ENCODE data around the gene TNFRSF4.
"Not testable (repeated sequence)": the region's sequence is repeated elsewhere in the genome, so short reads cannot be mapped to it uniquely, and the experiment has no call there.

TNFRSF4 gene

DNA sequence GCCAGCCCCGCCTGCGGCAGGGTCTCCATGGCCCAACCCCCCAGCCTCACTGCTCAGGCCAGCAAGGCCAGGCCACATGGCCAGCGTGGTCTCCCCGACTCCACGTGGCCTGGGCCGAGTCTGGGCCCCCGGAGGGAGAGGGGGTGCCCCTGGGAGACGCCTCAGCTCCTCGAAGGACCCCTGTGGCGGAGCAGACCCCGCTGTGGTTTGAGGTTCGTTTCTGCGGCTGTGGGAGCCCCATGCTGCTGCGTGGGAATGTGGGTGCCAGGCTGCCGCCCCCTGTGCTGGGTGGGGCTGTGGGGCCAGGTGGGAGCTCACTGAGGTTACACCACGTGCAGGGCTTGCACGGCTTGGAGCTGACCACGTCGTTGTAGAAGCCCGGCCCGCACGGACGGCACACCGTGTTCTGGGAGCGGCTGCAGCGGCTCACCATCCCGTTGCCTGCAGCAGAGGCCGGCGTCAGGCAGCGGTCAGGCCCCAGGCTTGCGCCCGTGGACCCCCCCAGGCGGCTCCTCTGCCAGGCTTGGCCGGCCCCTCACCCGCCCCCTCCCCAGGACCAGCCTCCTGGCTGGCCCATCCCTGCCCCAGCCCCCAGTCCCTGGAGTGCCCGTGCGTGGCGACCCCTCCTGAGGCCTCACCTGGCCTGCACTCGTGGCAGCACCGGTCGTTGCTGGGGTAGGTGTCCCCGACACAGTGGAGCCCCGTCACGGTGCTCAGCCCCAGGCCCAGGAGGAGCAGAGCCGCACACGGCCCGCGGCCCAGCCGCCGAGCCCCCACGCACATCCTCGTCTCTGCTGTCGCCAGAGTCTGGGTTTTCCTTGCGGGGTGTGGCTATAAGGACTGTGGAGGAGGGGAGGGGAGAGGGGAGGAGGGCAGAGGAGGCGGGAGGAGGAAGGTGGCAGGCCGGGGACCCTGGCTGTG, at the start of gene TNFRSF4:
Gene TNFRSF4, minus strand, starts transcription at position 809 of the 921 bp plus-strand sequence. Its CDS starts 26 bp downstream, at position 783.
- no peak for DNase-seq

DNA sequence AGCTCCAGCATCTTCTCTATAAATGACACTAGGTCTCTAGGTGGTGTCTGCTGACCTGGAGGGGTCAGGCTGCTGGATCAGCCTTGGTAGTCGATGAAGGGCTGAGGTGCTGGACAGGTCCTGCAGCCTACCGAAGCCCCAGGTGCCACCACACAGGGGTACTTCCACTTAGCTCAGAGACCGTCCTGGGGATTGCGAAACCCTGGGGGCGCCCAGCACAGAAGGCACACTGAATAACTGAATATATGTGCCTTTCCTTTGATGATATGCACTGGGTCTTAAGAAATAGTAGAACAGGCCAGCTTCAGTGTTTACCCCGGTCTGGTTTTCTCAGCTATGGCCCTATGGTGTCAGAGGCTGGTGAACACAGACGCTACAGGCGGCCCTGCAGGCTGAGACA, 48.8 kb upstream of the TNFRSF4 start:
- no peak for DNase-seq

DNA sequence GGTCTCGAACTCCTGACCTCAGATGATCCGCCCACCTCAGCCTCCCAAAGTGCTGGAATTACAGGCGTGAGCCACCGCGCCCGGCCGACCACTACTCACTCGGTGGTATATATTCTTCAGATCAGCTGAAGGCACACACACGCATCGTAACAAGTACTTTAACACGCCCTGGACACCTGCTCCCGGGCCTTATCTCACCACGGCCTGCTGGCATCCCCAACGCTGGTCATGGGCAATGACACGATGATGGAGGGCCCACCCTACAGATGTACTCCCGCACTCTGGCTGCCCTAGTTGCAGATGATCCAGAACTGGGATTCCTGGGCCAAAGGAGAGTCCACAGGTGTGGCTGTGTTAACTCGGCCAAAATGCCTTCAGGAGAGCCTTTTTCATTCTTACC, 48.1 kb upstream of the TNFRSF4 start:
- no peak for DNase-seq

DNA sequence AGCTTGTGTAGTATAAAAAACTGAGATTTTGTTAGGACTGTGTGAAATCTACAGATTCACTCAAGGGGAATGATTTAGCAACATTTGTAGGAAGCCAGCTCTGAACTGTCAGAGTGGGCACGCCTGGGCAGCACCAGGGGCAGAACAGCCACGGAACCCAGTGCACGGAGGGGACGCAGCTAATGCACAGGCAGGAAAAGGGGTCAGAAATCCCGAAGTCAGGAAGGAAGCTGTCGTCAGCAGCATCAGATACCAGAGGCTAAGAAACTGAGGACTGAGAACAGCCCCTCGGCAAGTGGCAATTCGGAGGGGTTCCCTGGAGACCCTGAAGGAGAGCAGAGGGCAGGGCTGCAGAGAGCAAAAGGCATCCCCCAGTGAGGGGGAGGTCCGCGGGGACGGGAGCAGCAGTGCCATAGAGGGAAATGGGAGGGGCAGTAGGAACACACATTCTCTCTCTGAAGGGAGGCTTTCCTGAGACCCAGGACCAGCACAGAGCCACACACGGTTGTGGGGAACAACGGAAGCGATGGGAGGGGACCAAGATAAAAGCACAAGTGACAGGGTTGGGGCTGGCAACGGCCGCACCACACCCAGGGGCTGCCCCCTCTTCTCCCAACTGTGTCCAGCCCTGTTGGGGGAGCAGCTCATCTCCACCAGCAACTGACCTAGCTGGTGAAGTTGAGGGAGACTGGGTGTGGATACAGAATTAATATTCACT, 47.0 kb upstream of the TNFRSF4 start:
- no peak for DNase-seq

DNA sequence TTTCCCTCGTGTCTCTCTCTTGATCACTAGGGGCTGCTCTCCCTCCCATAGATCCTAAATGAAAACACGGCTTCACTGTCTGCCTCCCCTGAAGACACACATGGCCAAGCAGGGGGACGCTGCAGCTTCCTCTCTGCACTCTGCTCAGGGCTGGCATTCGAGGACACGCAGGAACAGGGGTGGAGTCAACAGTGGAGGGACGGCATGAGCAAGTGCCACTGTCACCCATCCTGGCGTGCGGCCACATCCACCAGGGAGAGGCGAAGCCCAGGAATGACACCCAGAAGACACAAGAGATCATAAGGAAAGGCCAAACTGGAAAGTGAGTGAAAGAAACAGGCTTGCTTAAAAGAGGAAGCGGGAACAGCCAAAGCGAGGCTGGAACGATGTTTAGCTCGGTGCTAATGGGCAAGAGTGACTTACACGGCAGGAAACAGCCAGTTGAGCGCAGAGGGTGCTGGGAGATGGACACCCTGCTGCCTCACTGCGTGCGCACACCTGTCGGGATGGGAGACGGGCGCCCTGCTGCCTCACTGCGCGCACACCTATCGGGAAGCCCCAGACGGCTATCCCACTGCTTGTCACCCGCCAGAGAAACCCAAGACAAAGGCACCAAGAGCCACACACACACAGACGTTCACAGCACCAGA, 46.1 kb upstream of the TNFRSF4 start:
- DNase-seq: no peak

DNA sequence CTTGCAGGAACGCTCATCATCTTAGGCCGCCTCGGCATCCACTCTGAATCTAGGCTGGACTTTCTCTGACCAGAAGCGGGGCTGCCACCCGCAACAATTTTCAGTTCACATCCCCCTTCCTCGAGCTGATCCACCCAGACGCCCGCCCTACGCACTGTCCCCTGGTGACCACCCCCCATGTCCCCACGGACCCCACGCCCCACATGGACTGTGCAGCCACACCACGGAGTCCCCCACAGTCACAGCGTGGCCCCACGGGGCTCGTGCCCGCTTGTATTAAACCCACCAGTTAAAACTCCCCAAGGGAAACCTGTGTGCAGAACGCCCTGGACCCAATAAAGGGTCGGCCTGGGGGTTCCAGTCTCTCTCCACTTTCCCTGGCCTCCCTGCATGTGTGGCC, 45.6 kb upstream of the TNFRSF4 start:
- DNase-seq: no peak

DNA sequence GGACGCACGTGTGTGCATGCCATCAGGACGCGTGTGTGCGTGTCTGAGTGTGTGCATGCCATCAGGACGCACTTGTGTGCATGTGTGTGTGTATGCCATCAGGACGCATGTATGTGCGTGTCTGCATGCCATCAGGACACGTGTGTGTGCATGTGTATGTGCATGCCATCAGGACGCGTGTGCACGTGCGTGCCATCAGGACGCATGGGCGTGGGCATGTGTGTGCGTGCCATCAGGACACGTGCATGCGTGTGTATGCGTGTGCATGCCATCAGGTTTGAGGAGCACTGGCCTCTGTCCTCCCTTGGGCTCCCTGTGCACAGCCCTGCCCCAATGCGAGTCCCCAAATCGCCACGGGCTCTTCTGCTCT, 45.2 kb upstream of the TNFRSF4 start:
- no peak for DNase-seq

DNA sequence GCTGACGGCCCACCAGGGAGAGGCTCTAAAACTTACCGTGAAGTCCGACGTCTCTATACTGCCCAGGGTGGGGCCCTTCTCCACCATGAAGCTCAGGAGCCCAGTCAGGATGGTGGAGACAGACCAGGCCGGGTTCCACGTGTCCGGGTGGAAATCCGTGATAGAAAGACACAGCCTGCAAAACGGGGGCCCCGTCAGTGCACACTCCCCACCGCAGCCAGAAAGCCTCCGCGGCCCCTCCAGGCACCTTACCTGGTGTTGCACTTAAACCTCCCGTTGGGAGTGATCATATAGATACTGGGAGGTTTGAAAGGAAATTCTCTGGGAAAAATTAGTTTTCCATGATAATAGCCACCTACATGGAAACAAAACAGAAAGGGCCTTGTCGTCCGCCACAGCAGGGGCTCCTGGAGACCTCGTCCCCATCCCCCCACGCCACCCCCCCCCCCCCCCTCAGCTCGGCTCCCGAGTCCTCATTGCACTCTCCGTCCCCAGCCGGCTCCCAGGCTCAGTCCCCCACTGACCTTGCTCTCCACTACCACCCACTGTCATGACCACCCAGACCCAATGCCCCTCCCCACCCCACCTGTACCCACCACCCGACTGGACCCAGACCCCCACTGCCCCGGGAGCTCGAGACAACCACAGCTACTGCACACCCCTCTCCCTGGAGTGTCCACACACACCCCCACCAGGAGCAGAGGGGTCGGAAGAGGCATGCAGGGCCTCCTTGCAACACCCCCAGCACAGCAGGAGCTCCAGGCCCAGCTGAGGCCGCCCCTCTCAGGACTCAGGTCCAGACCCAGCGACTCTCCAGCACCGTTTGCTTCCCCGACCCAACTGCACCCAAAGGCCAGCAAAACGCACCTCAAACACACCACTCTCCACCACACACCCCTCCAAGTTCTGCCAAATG, 43.3 kb upstream of the TNFRSF4 start:
- DNase-seq: no peak

DNA sequence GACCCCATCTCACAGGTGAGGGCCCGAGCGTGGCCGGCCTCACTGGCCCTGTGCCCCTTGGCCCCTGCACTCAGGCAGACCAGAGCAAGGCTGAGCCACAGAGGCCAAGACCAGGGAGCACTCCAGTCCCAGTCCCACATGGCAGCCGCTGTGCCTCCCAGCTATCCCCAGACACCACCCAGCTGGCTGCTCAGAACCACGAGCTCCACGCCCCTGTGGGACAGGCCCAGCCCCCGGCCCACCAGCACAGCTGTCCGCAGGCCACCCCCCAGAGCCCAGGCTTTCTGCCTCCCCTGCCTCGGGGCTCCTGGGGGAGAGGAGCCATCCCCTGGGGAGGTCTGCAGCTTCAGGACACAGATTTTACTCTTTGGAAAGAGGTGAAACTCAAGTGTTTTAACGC, 41.7 kb upstream of the TNFRSF4 start:
- DNase-seq: no peak

DNA sequence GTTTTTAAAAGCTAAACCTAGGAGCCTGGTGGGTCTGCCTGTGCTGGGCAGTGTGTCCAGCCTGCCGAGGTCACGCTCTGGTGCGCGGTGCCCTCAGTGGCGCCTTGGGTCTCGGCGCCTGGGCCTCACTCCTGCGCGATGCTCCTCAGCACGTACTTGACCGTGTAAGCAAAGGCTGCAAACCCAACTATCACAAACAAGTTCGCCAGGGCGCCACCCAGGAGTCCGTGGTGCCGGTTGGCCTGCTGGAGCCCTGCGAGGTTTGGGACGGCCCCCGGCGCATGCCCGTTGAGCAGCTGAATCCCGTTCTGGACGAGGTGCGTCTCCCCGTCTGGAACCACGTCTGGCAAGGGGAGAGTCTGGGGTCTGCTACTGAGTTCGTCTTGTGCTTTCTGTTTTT, 41.1 kb upstream of the TNFRSF4 start:
- DNase-seq: no peak

DNA sequence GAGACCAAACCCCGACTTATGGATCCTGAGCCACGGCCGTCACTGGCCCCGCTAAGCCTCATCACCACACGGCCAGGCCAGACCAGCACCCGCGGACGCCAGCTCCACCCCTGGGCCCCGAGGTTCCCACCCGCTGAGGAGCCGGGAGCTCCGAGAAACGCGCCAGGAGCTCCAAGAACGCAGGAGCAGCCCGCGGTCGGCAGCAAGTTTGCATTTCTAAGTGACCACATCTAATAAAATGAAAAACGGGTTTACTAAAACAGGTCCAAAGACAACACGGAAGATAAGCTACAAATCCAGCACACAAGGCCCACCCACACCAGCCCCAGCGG, 40.7 kb upstream of the TNFRSF4 start:
- DNase-seq: no peak

DNA sequence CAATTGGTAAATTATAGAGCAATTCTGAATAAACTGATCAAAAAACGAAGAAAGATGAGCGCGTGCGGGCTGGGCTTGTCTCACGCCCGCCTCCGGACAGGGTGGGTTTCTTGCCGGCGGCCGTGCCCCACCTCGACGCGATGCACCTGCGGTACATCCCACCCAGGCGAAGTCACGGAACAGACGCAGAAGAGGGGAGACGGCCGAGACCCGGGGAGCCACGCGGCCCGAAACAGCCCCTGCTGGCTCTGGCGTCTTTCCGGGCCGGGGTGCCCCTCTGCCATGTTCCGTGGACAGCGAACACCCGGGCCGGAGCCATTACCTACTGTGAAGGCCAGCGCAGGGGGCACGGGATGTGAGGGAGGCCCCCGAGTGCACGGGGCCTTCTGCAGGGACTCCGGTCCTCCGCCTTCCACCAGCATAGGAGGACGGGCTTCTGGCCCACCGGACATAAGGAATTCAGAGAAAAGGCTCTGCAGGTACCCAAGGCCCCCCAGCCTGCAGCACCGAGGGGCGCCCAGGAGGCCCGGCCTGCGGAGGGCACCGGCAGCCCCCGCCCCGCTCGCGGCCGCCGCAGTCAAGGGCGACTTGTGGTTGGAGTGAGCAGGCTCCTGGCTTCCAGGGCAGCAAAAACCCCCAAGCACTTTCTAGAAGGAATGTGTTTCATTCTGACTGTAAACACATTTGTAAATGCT, 40.2 kb upstream of the TNFRSF4 start:
- DNase-seq: no peak

DNA sequence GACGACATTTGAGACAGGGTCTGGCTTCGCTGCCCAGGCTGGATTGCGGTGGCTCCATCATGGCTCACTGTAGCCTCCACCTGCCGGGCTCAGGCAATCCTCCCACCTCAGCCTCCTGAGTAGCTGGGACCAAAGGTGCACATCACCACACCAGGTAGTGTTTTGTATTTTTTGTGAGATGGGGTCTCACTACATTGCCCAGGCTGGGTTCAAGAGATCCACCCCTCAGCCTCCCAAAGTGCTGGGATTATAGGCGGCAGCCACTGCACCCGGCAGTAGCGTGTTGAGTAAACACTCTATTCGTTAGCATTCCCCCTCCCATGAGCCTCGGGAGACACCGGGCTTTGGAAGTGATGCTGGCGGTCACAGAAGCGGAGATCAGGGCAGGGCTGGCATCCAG, 39.4 kb upstream of the TNFRSF4 start:
- DNase-seq: no peak

DNA sequence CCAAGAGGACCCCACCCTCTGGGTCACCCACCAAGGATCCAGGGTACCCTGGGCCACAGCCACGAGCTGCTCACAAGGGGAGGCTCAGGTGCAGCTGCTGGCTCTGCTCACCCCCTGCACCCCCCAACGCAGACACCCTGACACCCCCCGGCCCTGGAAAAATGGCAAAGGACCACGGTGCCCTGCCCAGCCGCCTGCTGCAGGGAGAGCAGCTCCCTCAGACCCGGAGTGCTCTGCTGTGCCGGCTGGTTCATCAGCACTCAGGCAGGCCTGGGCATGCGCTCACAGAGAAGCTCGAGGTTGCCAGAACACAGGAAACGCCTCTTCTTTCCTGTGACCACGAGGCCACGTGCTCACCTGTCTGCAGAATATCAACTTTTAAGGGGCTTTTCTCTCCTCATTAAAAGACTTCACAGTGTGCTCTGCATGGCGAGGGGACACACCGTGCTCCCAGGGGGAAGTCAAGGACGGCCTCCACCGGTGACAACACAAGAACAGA, 36.9 kb upstream of the TNFRSF4 start:
- no peak for DNase-seq

DNA sequence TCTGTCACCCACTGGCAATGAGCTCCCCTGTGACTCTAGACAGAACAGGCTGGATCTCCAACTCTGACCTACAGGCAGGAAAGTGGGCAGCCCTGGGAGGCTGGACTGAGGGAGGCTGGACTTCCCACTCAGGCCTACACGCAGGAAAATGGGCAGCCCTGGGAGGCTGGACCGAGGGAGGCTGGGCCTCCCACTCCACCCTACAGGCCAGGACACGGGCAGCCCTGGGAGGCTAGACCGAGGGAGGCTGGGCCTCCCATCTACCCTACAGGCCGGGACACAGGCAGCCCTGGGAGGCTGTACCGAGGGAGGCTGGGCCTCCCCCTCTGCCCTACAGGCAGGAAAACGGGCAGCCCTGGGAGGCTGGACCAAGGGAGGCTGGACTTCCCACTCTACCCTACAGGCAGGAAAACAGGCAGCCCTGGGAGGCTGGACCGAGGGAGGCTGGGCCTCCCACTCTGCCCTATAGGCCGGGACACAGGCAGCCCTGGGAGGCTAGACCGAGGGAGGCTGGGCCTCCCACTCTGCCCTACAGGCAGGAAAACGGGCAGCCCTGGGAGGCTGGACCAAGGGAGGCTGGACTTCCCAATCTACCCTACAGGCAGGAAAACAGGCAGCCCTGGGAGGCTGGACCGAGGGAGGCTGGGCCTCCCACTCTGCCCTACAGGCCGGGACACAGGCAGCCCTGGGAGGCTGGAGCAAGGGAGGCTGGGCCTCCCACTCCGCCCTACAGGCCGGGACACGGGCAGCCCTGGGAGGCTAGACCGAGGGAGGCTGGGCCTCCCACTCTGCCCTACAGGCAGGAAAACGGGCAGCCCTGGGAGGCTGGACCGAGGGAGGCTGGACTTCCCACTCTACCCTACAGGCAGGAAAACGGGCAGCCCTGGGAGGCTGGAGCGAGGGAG, 34.3 kb upstream of the TNFRSF4 start:
- not testable (repeated sequence) for DNase-seq

DNA sequence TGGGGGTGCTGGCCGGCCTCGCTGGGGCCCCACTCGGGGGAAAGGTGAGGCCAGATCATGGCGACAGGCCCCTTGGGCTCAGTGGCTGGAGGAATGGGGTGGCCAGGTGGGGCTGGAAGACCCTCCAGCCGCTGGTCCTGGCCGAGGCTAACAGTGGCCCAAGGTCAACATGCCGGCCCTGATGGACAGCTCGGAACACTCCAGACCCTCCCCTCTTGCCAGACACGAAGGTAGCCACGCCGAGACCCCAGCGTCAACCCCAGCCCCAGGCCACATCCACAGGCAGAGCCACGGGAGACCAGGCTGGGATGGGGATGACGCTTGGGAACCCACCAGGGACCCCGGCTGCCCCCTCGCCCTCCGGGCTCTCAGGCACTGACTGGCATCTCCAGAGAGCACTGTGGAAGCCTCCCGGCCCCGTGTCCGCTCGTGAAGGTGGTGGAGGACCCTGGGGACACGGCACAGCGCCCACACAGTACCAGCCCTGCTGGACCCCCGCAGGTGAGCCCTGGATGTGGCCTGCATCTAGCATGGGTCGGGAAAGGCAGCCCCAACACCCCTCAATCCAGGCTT, 33.5 kb upstream of the TNFRSF4 start:
- DNase-seq: no peak

DNA sequence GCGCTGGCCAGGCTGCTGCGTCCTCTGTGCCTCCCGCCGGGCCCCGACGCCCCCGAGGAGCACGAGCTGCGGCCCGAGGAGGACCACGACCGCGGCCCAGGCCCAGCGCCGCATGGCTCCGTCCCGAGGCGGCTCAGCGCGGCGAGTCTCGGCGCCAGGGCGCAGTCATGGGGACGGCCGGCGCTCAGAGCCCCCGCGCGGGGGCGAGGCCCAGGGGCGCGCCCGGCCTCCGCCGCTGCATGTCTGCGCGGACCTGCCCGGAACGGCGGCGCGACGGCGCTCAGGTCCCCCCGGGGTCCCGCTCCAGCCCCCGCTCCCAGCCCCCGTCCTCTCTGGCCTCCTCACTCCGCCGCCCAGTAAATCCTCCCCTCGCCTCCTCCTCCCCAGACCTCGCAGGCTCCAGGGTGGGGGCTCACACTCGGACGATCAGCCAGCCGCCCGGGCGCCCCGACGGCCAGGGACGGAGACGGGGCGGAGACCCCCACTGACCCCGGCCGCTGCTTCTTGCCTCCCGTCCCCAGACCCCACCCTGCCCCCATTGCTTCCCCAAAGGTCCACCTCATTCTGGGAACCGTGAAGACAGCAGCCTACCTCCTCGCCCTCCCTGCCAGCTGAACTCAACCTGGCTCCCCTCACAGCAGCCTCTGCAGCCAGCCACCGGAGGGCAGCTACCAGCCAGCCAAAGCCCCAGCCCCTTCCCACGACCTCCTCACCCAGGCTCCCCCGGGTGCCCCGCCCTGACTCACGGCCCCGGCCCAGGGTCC, 32.8 kb upstream of the TNFRSF4 start, which contains the start of gene C1QTNF12:
Gene C1QTNF12, minus strand, starts transcription at position 146 of the 764 bp plus-strand sequence. Its CDS starts 32 bp downstream, at position 114.
- no peak for DNase-seq

DNA sequence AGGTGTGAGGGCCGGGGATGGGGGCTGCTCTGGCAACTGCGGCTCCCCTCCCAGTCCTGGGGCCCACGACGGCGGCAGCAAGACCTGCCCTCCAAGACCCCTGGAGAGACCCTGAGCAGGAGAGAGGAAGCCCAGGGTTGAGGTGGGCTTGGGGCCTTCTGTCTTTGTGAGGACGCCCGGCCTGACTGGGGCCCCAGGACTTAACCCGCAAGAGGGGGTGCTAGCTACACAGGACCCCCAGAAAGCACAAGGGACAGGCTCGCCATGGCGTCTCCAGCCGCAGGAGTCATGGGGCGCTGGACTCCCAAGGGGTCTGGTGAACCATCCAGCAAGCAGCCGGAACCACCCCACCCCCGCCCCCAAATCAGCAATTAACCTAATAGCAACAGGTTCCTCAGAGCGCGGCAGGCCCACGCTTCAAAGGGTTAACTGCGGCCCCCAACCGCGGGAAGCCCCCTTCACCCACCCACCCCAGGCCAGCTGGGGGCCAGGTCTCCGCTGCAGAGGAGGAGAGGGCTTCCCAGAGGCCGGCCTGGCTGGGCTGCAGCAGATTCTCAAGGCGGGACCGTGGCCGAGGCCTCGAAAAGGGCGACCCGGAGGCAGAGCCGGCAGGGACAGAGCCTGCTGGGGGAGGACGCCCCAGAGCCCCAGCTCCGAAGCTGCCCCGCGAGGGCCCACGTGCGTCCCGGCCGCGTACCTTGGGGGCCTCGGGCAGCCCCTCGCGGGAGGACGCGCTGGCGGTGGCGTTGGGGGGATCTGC, 32.0 kb upstream of the TNFRSF4 start:
- no peak for DNase-seq

All from NCI-H1436 treated with DMSO at 0.1 percent for 48 hours (cell line).